Neural cell (in vitro differentiated cells): ENCODE data around the gene TBX2. TPM values are rescaled to one million over a fixed set of nuclear protein-coding genes. Genes with fewer than 3 reads are reported as not detected.

Experiments
- H2AFZ ChIP-seq: fragments of 200-600, 300-800 bp; sonication (generic), shearing (Covaris generic); 2 replicates; pipeline ENCODE4 v1.6.0; 2014; ENCODE audit warnings: low read depth, mild to moderate bottlenecking, antibody characterized with exemption, low read length, moderate library complexity
- H3F3A ChIP-seq: fragments of 200-600 bp; shearing (Covaris generic); 2 replicates; pipeline ENCODE4 v1.6.1; 2016; ENCODE audit warnings: mild to moderate bottlenecking, moderate library complexity, mixed read lengths, antibody characterized with exemption, low read length; ENCODE audit not compliant: insufficient read depth, poor library complexity, severe bottlenecking
- H3K27ac ChIP-seq: fragments of 200-600, 300-800 bp; sonication (generic), shearing (Covaris generic); 2 replicates; pipeline ENCODE4 v1.5.1; 2014; ENCODE audit warnings: mild to moderate bottlenecking, low read length, moderate library complexity
- H3K27me3 ChIP-seq: fragments of 300-800, 200-600 bp; sonication (generic), shearing (Covaris generic); 2 replicates; pipeline ENCODE4 v1.6.0; 2014; ENCODE audit warnings: mild to moderate bottlenecking, low read depth, low read length, moderate library complexity; ENCODE audit not compliant: insufficient read depth
- H3K36me3 ChIP-seq: fragments of 300-800, 200-600 bp; sonication (generic), shearing (Covaris generic); 2 replicates; pipeline ENCODE4 v1.5.1; 2014; ENCODE audit warnings: mild to moderate bottlenecking, antibody characterized with exemption, low read length, moderate library complexity; ENCODE audit not compliant: insufficient read depth
- H3K4me2 ChIP-seq: fragments of 300-800, 200-600 bp; sonication (generic), shearing (Covaris generic); 2 replicates; pipeline ENCODE4 v1.6.0; 2014; ENCODE audit warnings: mild to moderate bottlenecking, low read length
- H3K4me3 ChIP-seq: fragments of 300-800, 200-600 bp; sonication (generic), shearing (Covaris generic); 2 replicates; pipeline ENCODE4 v1.5.1; 2014; ENCODE audit warnings: mild to moderate bottlenecking, low read length, moderate library complexity
- H3K79me2 ChIP-seq: fragments of 200-600 bp; shearing (Covaris generic); replicated peaks from 2 replicates; pipeline ENCODE4 v1.6.0; 2014; ENCODE audit warnings: mild to moderate bottlenecking, low read length, moderate library complexity; ENCODE audit not compliant: insufficient read depth
- H3K9ac ChIP-seq: fragments of 300-800, 200-600 bp; sonication (generic), shearing (Covaris generic); 2 replicates; pipeline ENCODE4 v1.6.1; 2016; ENCODE audit warnings: mild to moderate bottlenecking, low read length, mixed read lengths
- H3K9me2 ChIP-seq: fragments of 200-600 bp; shearing (Covaris generic); 2 replicates; pipeline ENCODE4 v1.6.1; 2016; ENCODE audit warnings: mild to moderate bottlenecking, low read length, mixed read lengths; ENCODE audit not compliant: insufficient read depth
- H3K9me3 ChIP-seq: fragments of 200-600, 300-800 bp; sonication (generic), shearing (Covaris generic); 2 replicates; pipeline ENCODE4 v1.6.1; 2016; ENCODE audit warnings: mild to moderate bottlenecking, mixed run types, low read length, moderate library complexity, mixed read lengths
- H4K20me1 ChIP-seq: fragments of 200-600 bp; shearing (Covaris generic); 2 replicates; pipeline ENCODE4 v1.6.1; 2016; ENCODE audit warnings: mild to moderate bottlenecking, mixed run types; ENCODE audit not compliant: insufficient read depth
- EP300 ChIP-seq: fragments of 450-650 bp; conservative IDR thresholded peaks from 2 replicates; pipeline ENCODE4 v1.6.1; 2014; ENCODE audit warnings: antibody characterized with exemption, mild to moderate bottlenecking, moderate library complexity; ENCODE audit not compliant: poor library complexity, severe bottlenecking
- EZH2 ChIP-seq: fragments of 200-600, 300-800 bp; shearing (Covaris generic), sonication (generic); IDR thresholded peaks from 2 replicates; pipeline ENCODE4 v1.6.1; 2014; ENCODE audit warnings: antibody characterized with exemption, low read length, borderline replicate concordance, mild to moderate bottlenecking; ENCODE audit not compliant: insufficient read depth, poor library complexity, severe bottlenecking
- MXI1 ChIP-seq: fragments of 450-650 bp; conservative IDR thresholded peaks from 2 replicates; pipeline ENCODE4 v1.6.1; 2014; ENCODE audit warnings: antibody characterized with exemption, mild to moderate bottlenecking; ENCODE audit not compliant: poor library complexity, severe bottlenecking
- POLR2AphosphoS5 ChIP-seq: IDR thresholded peaks from 2 replicates; pipeline ENCODE4 v1.6.1; 2012
- RAD21 ChIP-seq: fragments of 450-650 bp; conservative IDR thresholded peaks from 2 replicates; pipeline ENCODE4 v1.6.1; 2014; ENCODE audit warnings: antibody characterized with exemption, mild to moderate bottlenecking, moderate library complexity
- REST ChIP-seq: IDR thresholded peaks from 2 replicates; pipeline ENCODE4 v1.6.1; 2012; ENCODE audit warnings: borderline replicate concordance
- SMC3 ChIP-seq: fragments of 450-650 bp; conservative IDR thresholded peaks from 2 replicates; pipeline ENCODE4 v1.6.1; 2014; ENCODE audit warnings: antibody characterized with exemption, mild to moderate bottlenecking, moderate library complexity; ENCODE audit not compliant: poor library complexity
- TAF1 ChIP-seq: IDR thresholded peaks from 2 replicates; pipeline ENCODE4 v1.6.1; 2012; ENCODE audit warnings: low read depth
- polyA plus RNA-seq: library from polyadenylated mRNA; depleted of rRNA; stranded (reverse); fragments of >200 nt; gene quantifications from 2 replicates; pipeline ENCODE4 v1.2.3, GENCODE V29; 2014
- TF ChIP-seq, protein P1 (sequence below): fragments of 450-650 bp; IDR thresholded peaks from 2 replicates; pipeline ENCODE4 v1.5.1; 2014; ENCODE audit warnings: antibody characterized with exemption, mild to moderate bottlenecking, moderate library complexity; ENCODE audit not compliant: poor library complexity, severe bottlenecking

Gene TBX2
- polyA plus RNA-seq, 1 donor from 2014 or later: not detected

DNA sequence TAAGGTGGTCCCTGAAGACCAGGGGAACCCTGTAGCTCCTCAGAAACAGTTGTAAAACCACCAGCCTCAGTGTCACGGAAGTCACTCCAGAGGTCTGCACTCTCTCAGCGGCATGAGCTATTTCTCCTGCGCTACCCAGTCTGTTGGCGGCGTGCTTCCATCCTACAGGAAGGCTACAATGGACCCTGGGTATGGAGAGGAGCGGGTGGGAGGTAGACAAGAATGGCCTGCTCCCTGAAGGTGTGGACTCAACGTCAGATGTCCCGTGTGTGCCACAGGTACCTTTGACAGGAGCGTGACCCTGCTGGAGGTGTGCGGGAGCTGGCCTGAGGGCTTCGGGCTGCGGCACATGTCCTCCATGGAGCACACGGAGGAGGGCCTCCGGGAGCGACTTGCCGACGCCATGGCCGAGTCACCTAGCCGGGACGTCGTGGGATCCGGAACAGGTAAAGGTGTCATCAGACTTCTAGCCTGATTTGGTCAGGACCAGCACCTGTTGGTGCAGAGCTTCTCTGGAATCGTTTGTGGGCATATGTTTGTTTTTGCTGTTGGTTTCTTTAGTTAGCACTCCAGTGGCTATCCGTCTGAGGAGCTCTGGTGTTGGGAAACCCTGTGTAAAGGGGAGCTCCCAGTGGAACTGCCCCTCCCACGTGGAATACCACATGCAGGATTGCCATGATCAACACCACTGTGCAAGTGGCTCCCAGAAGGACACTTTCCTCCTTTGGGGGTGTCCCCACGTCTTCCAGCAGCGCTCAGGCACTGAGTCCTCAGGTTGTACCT is 31.4 kb upstream of the TBX2 start:
- H3K27ac ChIP-seq: no peak overlapping the region

GRCh38 chr17:61368832-61369450 is 30.7 kb upstream of the TBX2 start:
- no peak overlapping the region for H3K9ac ChIP-seq
- H3K36me3 ChIP-seq: no peaks in the 10 kb centered on the region
- no peaks in the 10 kb centered on the region for H3K9me3 ChIP-seq
- no peaks in the 10 kb centered on the region for H3F3A ChIP-seq
- no peak overlapping the region for H3K27ac ChIP-seq
- TF ChIP-seq RAD21 (no peak), EP300 (no peak)
- H4K20me1 ChIP-seq: no peaks in the 10 kb centered on the region
- H3K9me2 ChIP-seq: no peaks in the 10 kb centered on the region
- H3K4me2 ChIP-seq: no peak overlapping the region
- H3K27me3 ChIP-seq: no peaks in the 10 kb centered on the region
- no peak overlapping the region for H2AFZ ChIP-seq
- H3K4me3 ChIP-seq: no peak overlapping the region
- H3K79me2 ChIP-seq: no peaks in the 10 kb centered on the region

More for the DNA sequence above, 31.4 kb upstream of the TBX2 start:
- Histone ChIP-seq H3K4me3 (no peak overlapping the region), H3K27me3 (no peaks in the 10 kb centered on the region), H2AFZ (no peak overlapping the region), H3K9me3 (no peaks in the 10 kb centered on the region), H3K79me2 (no peaks in the 10 kb centered on the region), H3K9me2 (no peaks in the 10 kb centered on the region), H3K36me3 (no peaks in the 10 kb centered on the region), H4K20me1 (no peaks in the 10 kb centered on the region), H3K9ac (no peak overlapping the region), H3K4me2 (no peak overlapping the region), H3F3A (no peaks in the 10 kb centered on the region)
- TF ChIP-seq POLR2AphosphoS5: no peak
- TF ChIP-seq MXI1: no peak
- TF ChIP-seq REST: no peak
- TF ChIP-seq EP300: no peak
- TF ChIP-seq SMC3: no peak
- no peak for TF ChIP-seq EZH2
- TF ChIP-seq, protein P1, sequence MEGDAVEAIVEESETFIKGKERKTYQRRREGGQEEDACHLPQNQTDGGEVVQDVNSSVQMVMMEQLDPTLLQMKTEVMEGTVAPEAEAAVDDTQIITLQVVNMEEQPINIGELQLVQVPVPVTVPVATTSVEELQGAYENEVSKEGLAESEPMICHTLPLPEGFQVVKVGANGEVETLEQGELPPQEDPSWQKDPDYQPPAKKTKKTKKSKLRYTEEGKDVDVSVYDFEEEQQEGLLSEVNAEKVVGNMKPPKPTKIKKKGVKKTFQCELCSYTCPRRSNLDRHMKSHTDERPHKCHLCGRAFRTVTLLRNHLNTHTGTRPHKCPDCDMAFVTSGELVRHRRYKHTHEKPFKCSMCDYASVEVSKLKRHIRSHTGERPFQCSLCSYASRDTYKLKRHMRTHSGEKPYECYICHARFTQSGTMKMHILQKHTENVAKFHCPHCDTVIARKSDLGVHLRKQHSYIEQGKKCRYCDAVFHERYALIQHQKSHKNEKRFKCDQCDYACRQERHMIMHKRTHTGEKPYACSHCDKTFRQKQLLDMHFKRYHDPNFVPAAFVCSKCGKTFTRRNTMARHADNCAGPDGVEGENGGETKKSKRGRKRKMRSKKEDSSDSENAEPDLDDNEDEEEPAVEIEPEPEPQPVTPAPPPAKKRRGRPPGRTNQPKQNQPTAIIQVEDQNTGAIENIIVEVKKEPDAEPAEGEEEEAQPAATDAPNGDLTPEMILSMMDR: no peak
- no peak for TF ChIP-seq RAD21
- TF ChIP-seq TAF1: no peak
